Measurements from ENCODE around the gene PHF21A.

DNA sequence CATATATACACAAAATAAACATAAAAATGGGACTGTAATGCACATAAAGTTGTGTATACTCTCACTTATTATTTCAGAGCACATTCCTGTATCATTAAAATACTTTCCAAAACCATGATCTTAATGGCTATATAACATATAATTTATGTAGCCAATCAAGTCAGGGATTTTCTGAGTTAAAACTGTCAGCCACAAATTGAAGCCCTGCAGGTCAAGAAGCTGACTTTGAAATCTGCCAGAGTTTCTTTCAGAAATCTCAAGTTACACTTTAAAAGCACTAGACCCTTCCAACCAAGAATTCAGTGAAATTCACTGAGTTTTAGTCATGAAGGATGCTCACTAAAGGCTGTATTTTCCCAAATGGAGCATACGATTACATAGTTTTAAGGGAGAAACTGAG, 47.6 kb downstream of the PHF21A start:
- no peak for TF ChIP-seq POLR2A (IDR thresholded peaks at IDR 0.05)
- no peak for TF ChIP-seq CTCF (IDR thresholded peaks at IDR 0.05)
